ENCODE data around the gene MCF2.

DNA sequence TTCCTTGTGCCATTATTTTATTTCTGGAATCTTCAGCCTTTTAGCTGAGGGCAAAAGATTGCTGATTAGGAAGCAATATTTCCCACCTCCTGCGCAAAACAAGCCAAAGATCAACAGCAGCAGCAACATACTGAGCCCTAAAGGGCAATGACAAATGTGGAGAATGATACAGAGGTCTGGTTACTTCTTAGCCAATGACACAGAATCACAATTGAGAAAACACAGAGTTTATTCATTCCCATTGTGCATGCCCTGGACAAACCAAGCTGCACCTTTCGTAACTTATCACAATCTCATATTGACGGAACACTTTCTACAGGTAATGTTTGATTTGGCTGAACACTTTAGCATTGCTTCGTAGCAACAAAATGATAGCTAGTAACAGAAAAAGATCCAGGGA lies 164.0 kb downstream of the MCF2 start:
- no peak for TF ChIP-seq POLR2A (IDR thresholded peaks at IDR 0.05; ENCODE audit: low read length)
- TF ChIP-seq GATA1 (IDR thresholded peaks at IDR 0.05; ENCODE audit: low read depth, low read length), result no peak
